ENCODE measurements around the gene NUMB. TPM values are rescaled to one million over a fixed set of nuclear protein-coding genes. Genes with fewer than 3 reads are reported as not detected.
A peak's percentile ranks its signal among the peaks of the same experiment; 100 is the strongest.

NUMB gene
- total and polyA plus RNA-seq, 2 donors (not counting 1 experiment from before 2014, with no cell fraction given) = 36.0 to 151 TPM

DNA sequence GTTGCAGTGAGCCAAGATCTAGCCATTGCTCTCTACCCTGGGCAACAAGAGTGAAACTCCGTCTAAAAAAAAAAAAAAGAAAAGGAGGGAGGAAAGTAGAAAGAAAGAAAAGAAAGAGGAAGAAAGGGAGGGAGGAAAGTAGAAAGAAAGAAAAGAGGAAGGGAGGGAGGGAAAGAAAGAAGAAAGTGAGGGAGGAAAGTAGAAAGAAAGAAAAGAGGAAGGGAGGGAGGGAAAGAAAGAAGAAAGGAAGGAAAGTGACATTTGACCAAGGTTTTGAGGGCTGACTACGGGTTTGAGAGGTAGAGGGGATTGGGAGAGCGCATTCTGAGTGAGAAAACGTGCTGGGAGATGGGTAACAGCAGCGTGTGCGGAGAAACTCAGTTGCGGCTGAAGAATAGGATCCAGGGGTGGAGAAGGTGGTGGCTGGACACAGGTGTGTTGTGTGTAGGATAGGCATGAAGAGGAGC, 221.6 kb downstream of the NUMB start:
- Histone ChIP-seq H4K20me1 (ENCODE audit: control insufficient read depth, extremely low read depth, insufficient read depth, low read length) (no peaks in the 10 kb centered on the region), H3K27ac (ENCODE audit: insufficient read depth, low read length) (no peak overlapping the region), H3K4me1 (ENCODE audit: control insufficient read depth, extremely low read depth, insufficient read depth, low read length) (peaks cover 17% of the 10 kb centered on the region), H3K4me2 (ENCODE audit: extremely low read depth, insufficient read depth, low read length) (no peak overlapping the region), H3K36me3 (ENCODE audit: control insufficient read depth, insufficient read depth, low read length) (no peaks in the 10 kb centered on the region), H3K9ac (ENCODE audit: insufficient read depth, low read length) (no peak overlapping the region), H3K4me3 (replicated peaks in 1 of 4; ENCODE audit: control extremely low read depth in 1 of 4, insufficient read depth in 1 of 4, low read depth in 3 of 4, low read length in 4 of 4) (no peak overlapping the region), H3K9me3 (ENCODE audit: control insufficient read depth, insufficient read depth, low read depth, low read length) (no peaks in the 10 kb centered on the region), H2AFZ (ENCODE audit: low read length) (no peak overlapping the region), H3K27me3 (ENCODE audit: control insufficient read depth, insufficient read depth, low read length) (peaks cover 35% of the 10 kb centered on the region), H3K79me2 (ENCODE audit: control insufficient read depth, insufficient read depth, low read length) (no peaks in the 10 kb centered on the region)
- DNase-seq (ENCODE audit: low read depth in 2 of 2) = no peak
- TF ChIP-seq, protein P1, sequence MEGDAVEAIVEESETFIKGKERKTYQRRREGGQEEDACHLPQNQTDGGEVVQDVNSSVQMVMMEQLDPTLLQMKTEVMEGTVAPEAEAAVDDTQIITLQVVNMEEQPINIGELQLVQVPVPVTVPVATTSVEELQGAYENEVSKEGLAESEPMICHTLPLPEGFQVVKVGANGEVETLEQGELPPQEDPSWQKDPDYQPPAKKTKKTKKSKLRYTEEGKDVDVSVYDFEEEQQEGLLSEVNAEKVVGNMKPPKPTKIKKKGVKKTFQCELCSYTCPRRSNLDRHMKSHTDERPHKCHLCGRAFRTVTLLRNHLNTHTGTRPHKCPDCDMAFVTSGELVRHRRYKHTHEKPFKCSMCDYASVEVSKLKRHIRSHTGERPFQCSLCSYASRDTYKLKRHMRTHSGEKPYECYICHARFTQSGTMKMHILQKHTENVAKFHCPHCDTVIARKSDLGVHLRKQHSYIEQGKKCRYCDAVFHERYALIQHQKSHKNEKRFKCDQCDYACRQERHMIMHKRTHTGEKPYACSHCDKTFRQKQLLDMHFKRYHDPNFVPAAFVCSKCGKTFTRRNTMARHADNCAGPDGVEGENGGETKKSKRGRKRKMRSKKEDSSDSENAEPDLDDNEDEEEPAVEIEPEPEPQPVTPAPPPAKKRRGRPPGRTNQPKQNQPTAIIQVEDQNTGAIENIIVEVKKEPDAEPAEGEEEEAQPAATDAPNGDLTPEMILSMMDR (conservative IDR thresholded peaks at IDR 0.05 in 1 of 2, IDR thresholded peaks at IDR 0.05 in 1 of 2; ENCODE audit: low read depth in 1 of 2, low read length in 2 of 2) = no peak
- no peak for TF ChIP-seq EZH2 (IDR thresholded peaks at IDR 0.05; ENCODE audit: low read length, missing control alignments)

DNA sequence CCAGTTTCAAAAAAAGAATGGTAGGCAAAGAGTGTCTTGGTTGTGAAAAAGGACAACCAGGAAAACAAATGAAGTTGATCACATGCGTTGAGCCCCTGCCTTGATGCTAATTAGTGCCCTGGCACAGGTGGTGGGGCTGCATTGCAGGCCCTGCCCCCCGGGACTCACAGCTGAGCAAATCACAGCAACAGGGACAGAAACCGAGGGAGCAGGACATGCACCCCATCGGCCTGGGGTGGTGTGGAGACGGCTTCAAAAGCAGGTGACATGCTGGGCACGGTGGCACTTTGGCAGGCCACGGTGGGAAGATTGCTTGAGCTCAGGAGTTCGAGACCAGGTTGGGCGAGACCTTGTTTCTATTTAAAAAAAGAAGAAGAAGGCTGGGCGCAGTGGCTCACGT, 222.2 kb downstream of the NUMB start:
- Histone ChIP-seq H3K36me3 (ENCODE audit: control insufficient read depth, insufficient read depth, low read length) (no peaks in the 10 kb centered on the region), H3K9ac (ENCODE audit: insufficient read depth, low read length) (no peak overlapping the region), H3K27ac (ENCODE audit: insufficient read depth, low read length) (no peak overlapping the region), H3K9me3 (ENCODE audit: control insufficient read depth, insufficient read depth, low read depth, low read length) (no peaks in the 10 kb centered on the region), H3K4me3 (replicated peaks in 1 of 4; ENCODE audit: control extremely low read depth in 1 of 4, insufficient read depth in 1 of 4, low read depth in 3 of 4, low read length in 4 of 4) (no peak overlapping the region), H3K79me2 (ENCODE audit: control insufficient read depth, insufficient read depth, low read length) (no peaks in the 10 kb centered on the region), H2AFZ (ENCODE audit: low read length) (no peak overlapping the region), H3K4me1 (ENCODE audit: control insufficient read depth, extremely low read depth, insufficient read depth, low read length) (peaks cover 17% of the 10 kb centered on the region), H3K27me3 (ENCODE audit: control insufficient read depth, insufficient read depth, low read length) (peaks cover 35% of the 10 kb centered on the region), H4K20me1 (ENCODE audit: control insufficient read depth, extremely low read depth, insufficient read depth, low read length) (no peaks in the 10 kb centered on the region), H3K4me2 (ENCODE audit: extremely low read depth, insufficient read depth, low read length) (no peak overlapping the region)
- no peak for DNase-seq (ENCODE audit: low read depth in 2 of 2)
- no peak for TF ChIP-seq EZH2 (IDR thresholded peaks at IDR 0.05; ENCODE audit: low read length, missing control alignments)
- TF ChIP-seq, protein P1 (conservative IDR thresholded peaks at IDR 0.05 in 1 of 2, IDR thresholded peaks at IDR 0.05 in 1 of 2; ENCODE audit: low read depth in 1 of 2, low read length in 2 of 2) = no peak

GRCh38 chr14:73235531-73236155, 222.7 kb downstream of the NUMB start:
- Histone ChIP-seq H3K27me3 (ENCODE audit: control insufficient read depth, insufficient read depth, low read length) (peaks cover 35% of the 10 kb centered on the region), H2AFZ (ENCODE audit: low read length) (no peak overlapping the region), H3K4me3 (replicated peaks in 1 of 4; ENCODE audit: control extremely low read depth in 1 of 4, insufficient read depth in 1 of 4, low read depth in 3 of 4, low read length in 4 of 4) (no peak overlapping the region), H3K9ac (ENCODE audit: insufficient read depth, low read length) (no peak overlapping the region), H3K4me1 (ENCODE audit: control insufficient read depth, extremely low read depth, insufficient read depth, low read length) (peaks cover 17% of the 10 kb centered on the region), H4K20me1 (ENCODE audit: control insufficient read depth, extremely low read depth, insufficient read depth, low read length) (no peaks in the 10 kb centered on the region), H3K9me3 (ENCODE audit: control insufficient read depth, insufficient read depth, low read depth, low read length) (no peaks in the 10 kb centered on the region), H3K79me2 (ENCODE audit: control insufficient read depth, insufficient read depth, low read length) (no peaks in the 10 kb centered on the region), H3K36me3 (ENCODE audit: control insufficient read depth, insufficient read depth, low read length) (no peaks in the 10 kb centered on the region), H3K27ac (ENCODE audit: insufficient read depth, low read length) (no peak overlapping the region), H3K4me2 (ENCODE audit: extremely low read depth, insufficient read depth, low read length) (no peak overlapping the region)
- peak; percentile 32 to 43 for DNase-seq (ENCODE audit: low read depth in 2 of 2)
- TF ChIP-seq EZH2 (IDR thresholded peaks at IDR 0.05; ENCODE audit: low read length, missing control alignments) = no peak
- TF ChIP-seq, protein P1 (conservative IDR thresholded peaks at IDR 0.05 in 1 of 2, IDR thresholded peaks at IDR 0.05 in 1 of 2; ENCODE audit: low read depth in 1 of 2, low read length in 2 of 2) = no peak
